K562 (cell line): ENCODE measurements around the gene RABGAP1L. TPM values are rescaled to one million over a fixed set of nuclear protein-coding genes. Genes with fewer than 3 reads are reported as not detected.
"Not testable (repeated sequence)": the region's sequence is repeated elsewhere in the genome, so short reads cannot be mapped to it uniquely, and the experiment has no call there.

Source experiments
- ATAC-seq: fragments of 200-7000 bp; cut with Tn5 transposase; 3 replicates; pipeline ENCODE4 v1.9.1; 2020; ENCODE audit warnings: moderate library complexity
- BruUV-seq: library from RNA; stranded (reverse); fragments of 400-500 nt; replicated peaks from 2 replicates; lab custom pipeline; 2021; lab: Mats Ljungman, UMichigan
- CTCF ChIA-PET: fragments of 300-600 bp; formaldehyde crosslinking; extraction: SDS; loops from one replicate; lab custom pipeline; 2021; ENCODE audit warnings: low intra/inter-chr PET ratio; lab: Yijun Ruan, JAX
- POLR2A ChIA-PET: fragments of 300-600, 350-650 bp; sonication (Branson Sonifier 250); formaldehyde crosslinking; extraction: SDS; loops from one replicate; lab custom pipeline; 2021; ENCODE audit warnings: antibody characterized with exemption, inconsistent platforms; lab: Yijun Ruan, JAX
- DNase-seq, 4 experiments: peaks; one replicate each; pipeline versions ENCODE4 v3.0.0 to v3.0.0-alpha.2; 2011 to 2018; ENCODE audit warnings: low spot score in 3 of 4, mixed read lengths in 3 of 4; ENCODE audit errors: extremely low read depth in 1 of 4
- FAIRE-seq: peaks from 2 replicates; lab custom pipeline; 2011; peaks lifted over from hg19 to GRCh38; lab: Jason Lieb, UNC
- H2AFZ ChIP-seq: 2 replicates; pipeline ENCODE4 v1.6.0; 2011; ENCODE audit warnings: low read depth, low read length, control low read depth, inconsistent platforms
- H3K27ac ChIP-seq: fragments of 200-600 bp; 3 replicates; pipeline ENCODE4 v1.8.0; 2011; ENCODE audit warnings: low read depth, mild to moderate bottlenecking, control low read depth, inconsistent platforms, low read length, moderate library complexity, mixed read lengths; ENCODE audit errors: extremely low read depth
- H3K27me3 ChIP-seq, 2 experiments: fragments of 300-600 bp in 1 of 2; 2 replicates in 1 of 2; 3 replicates in 1 of 2; pipeline versions ENCODE4 v1.6.0 to v1.8.0; 2011; ENCODE audit warnings: inconsistent platforms in 2 of 2, low read length in 2 of 2, mild to moderate bottlenecking in 1 of 2, mixed read lengths in 1 of 2, moderate library complexity in 1 of 2; ENCODE audit not compliant: control insufficient read depth in 2 of 2, insufficient read depth in 2 of 2
- H3K36me3 ChIP-seq: fragments of 300-600 bp; 3 replicates; pipeline ENCODE4 v1.8.0; 2011; ENCODE audit warnings: mild to moderate bottlenecking, low read length, inconsistent platforms; ENCODE audit not compliant: control insufficient read depth, insufficient read depth
- H3K4me1 ChIP-seq, 2 experiments: fragments of 200-600 bp in 1 of 2; replicated peaks in 1 of 2; 2 replicates in 1 of 2; 3 replicates in 1 of 2; pipeline versions ENCODE4 v1.5.1 to v1.8.0; 2011; ENCODE audit warnings: inconsistent platforms in 2 of 2, low read length in 2 of 2, mild to moderate bottlenecking in 1 of 2, mixed read lengths in 1 of 2, moderate library complexity in 1 of 2; ENCODE audit not compliant: control insufficient read depth in 2 of 2, insufficient read depth in 2 of 2
- H3K4me2 ChIP-seq: 2 replicates; pipeline ENCODE4 v1.6.1; 2011; ENCODE audit warnings: low read length, control low read depth, inconsistent platforms, mixed read lengths; ENCODE audit not compliant: insufficient read depth
- H3K4me3 ChIP-seq: fragments of 200-600 bp; sonication (generic), shearing (Covaris generic); 2 replicates; pipeline ENCODE4 v1.5.1; 2016; ENCODE audit warnings: control low read depth, inconsistent platforms
- H3K79me2 ChIP-seq: fragments of 200-600 bp; 3 replicates; pipeline ENCODE4 v1.8.0; 2011; ENCODE audit warnings: low read length, inconsistent platforms; ENCODE audit not compliant: control insufficient read depth, insufficient read depth
- H3K9ac ChIP-seq, 2 experiments: 2 replicates each; pipeline versions ENCODE4 v1.6.0 to v1.6.1; 2011; ENCODE audit warnings: low read depth in 2 of 2, low read length in 2 of 2, control low read depth in 1 of 2, inconsistent platforms in 1 of 2, mild to moderate bottlenecking in 1 of 2, mixed read lengths in 1 of 2; ENCODE audit not compliant: insufficient read depth in 1 of 2
- H3K9me1 ChIP-seq: one replicate; pipeline ENCODE4 v1.6.0; 2011; ENCODE audit warnings: inconsistent platforms, mild to moderate bottlenecking, low read length, moderate library complexity; ENCODE audit not compliant: control insufficient read depth, insufficient read depth
- H3K9me3 ChIP-seq: replicated peaks from 2 replicates; pipeline ENCODE4 v1.5.1; 2011; ENCODE audit warnings: low read depth, low read length, inconsistent platforms; ENCODE audit not compliant: control insufficient read depth, insufficient read depth
- H4K20me1 ChIP-seq: replicated peaks from 2 replicates; pipeline ENCODE4 v1.6.1; 2011; ENCODE audit warnings: low read length, inconsistent platforms, mixed read lengths; ENCODE audit not compliant: control insufficient read depth, insufficient read depth
- ARID2 ChIP-seq: fragments of 450-650 bp; IDR thresholded peaks from 2 replicates; pipeline ENCODE4 v1.6.1; 2017; ENCODE audit warnings: antibody characterized with exemption, mild to moderate bottlenecking
- CC2D1A ChIP-seq: fragments of 450-650 bp; IDR thresholded peaks from 2 replicates; pipeline ENCODE4 v1.6.1; 2017; ENCODE audit warnings: mild to moderate bottlenecking
- CTCF ChIP-seq, 3 experiments: IDR thresholded peaks in 2 of 3; conservative IDR thresholded peaks in 1 of 3; 2 replicates each; pipeline ENCODE4 v1.5.1; 2011 to 2012; ENCODE audit warnings: low read length in 3 of 3, mild to moderate bottlenecking in 3 of 3, control low read depth in 2 of 3, improper control_type of control experiment in 1 of 3, inconsistent platforms in 1 of 3, low read depth in 1 of 3, mixed read lengths in 1 of 3, moderate library complexity in 1 of 3; ENCODE audit not compliant: insufficient read depth in 2 of 3
- RAD21 ChIP-seq, 2 experiments: fragments of 250-450 bp in 1 of 2; fragments of 450-650 bp in 1 of 2; sonication (Bioruptor Pico) in 1 of 2; formaldehyde crosslinking in 1 of 2; IDR thresholded peaks in 1 of 2; conservative IDR thresholded peaks in 1 of 2; 2 replicates each; pipeline versions ENCODE4 v1.4.0 to v1.8.0; 2020 to 2022; ENCODE audit warnings: mild to moderate bottlenecking in 2 of 2, moderate library complexity in 1 of 2
- REST ChIP-seq, 2 experiments: fragments of 450-650 bp; formaldehyde crosslinking in 1 of 2; IDR thresholded peaks; 2 replicates each; pipeline versions ENCODE4 v1.4.0 to v1.6.1; 2014 to 2020; ENCODE audit warnings: mild to moderate bottlenecking in 2 of 2, borderline replicate concordance in 1 of 2, low read depth in 1 of 2
- SMC3 ChIP-seq: conservative IDR thresholded peaks from 2 replicates; pipeline ENCODE4 v1.6.1; 2011; ENCODE audit warnings: low read depth, low read length, improper control_type of control experiment; ENCODE audit not compliant: insufficient read depth
- WGBS: fragments of 100-300 bp; shearing (Covaris generic); methylation state at CpG from one replicate; pipeline ENCODE4 v1.1.6; 2016; ENCODE audit warnings: low coverage, mixed read lengths; ENCODE audit not compliant: insufficient coverage; ENCODE audit errors: missing lambda C conversion rate; 5-methylcytosine and 5-hydroxymethylcytosine counted together
- in situ Hi-C: fragments of 300-500 bp; cut with MboI; formaldehyde crosslinking; loops from 4 replicates; pipeline ENCODE4 v1.15.0; 2018; ENCODE audit warnings: inconsistent platforms, mixed read lengths
- intact Hi-C: fragments of 100-400 bp; cut with micrococcal nuclease; formaldehyde crosslinking; loops from 2 replicates; pipeline ENCODE4 v1.14.2; 2022
- polyA plus RNA-seq, 8 experiments: library from polyadenylated mRNA; depleted of rRNA in 4 of 8; stranded (reverse) in 5 of 8; unstranded in 3 of 8; fragments of >200 nt; fragmentation: Nextera tagmentation in 2 of 8; fragmentation: Illumina TruSeq in 1 of 8; extraction: Ambion mirVana in 2 of 8; extraction: Trizol in 1 of 8; gene quantifications; 2 replicates each; pipeline versions ENCODE4 v1.2.1 to v1.2.3, GENCODE V29; 2011 to 2014; ENCODE audit warnings: inconsistent platforms in 1 of 8, missing spikeins in 1 of 8
- total RNA-seq, 7 experiments: library from RNA; depleted of rRNA in 6 of 7; stranded (reverse); fragments of >200 nt in 6 of 7; fragmentation: Illumina TruSeq in 2 of 7; extraction: Trizol in 2 of 7; gene quantifications; 2 replicates each; pipeline versions ENCODE4 v1.2.1 to v1.2.3, GENCODE V29; 2011 to 2021; ENCODE audit warnings: low replicate concordance in 1 of 7

RABGAP1L gene
- total and polyA plus RNA-seq, 9 of the 15 experiments (the other 6 are each of a cell fraction or from before 2014, with no cell fraction given): 16.5 to 44.9 (median 26.7) TPM

GRCh38 chr1:174144397-174144783, 14.9 kb upstream of the RABGAP1L start:
- in situ Hi-C loops: not testable (repeated sequence)

More at GRCh38 chr1:174144397-174144783, 14.9 kb upstream of the RABGAP1L start:
- CTCF ChIA-PET; H3K36me3 ChIP-seq; H3K4me1 ChIP-seq; H3K4me3 ChIP-seq; H4K20me1 ChIP-seq; H3K79me2 ChIP-seq; H3K27ac ChIP-seq; H3K9me1 ChIP-seq; BruUV-seq; FAIRE-seq; H3K9me3 ChIP-seq; H3K27me3 ChIP-seq; TF ChIP-seq REST (CRISPR knock-in tag; IDR thresholded peaks at IDR 0.05; ENCODE audit: low read depth): not testable (repeated sequence)
- intact Hi-C loops: loop anchor here (1.0 kb wide), 1 partner anchor 73 kb away; no protein-coding TSS in a partner anchor
- Histone ChIP-seq H2AFZ (peak overlapping the region; percentile 64), H3K9ac (peak overlapping the region in 1 of 2 experiments; percentile 4; a peak in 1 of 4 replicates), H3K4me2 (peak overlapping the region; percentile 18; the same call in 1 of the 2 replicates)
- peak; percentile 63; the same call in 1 of the 2 replicates for TF ChIP-seq REST (IDR thresholded peaks at IDR 0.05; ENCODE audit: borderline replicate concordance)
- 0 out of 2 replicates have a peak, but pooled peaks have one; percentile 19 for TF ChIP-seq SMC3
- 0 out of 2 replicates have a peak, but pooled peaks have one; percentile 42 for TF ChIP-seq ARID2
- peak in 2 of 3 experiments; percentile 25 to 53; a peak in 2 of 6 replicates for TF ChIP-seq CTCF (IDR thresholded peaks at IDR 0.05 in 2 of 3, conservative IDR thresholded peaks at IDR 0.05 in 1 of 3; ENCODE audit: insufficient read depth in 2 of 3, low read depth in 1 of 3, low read length in 3 of 3)
- 0 out of 2 replicates have a peak, but pooled peaks have one; percentile 18 for TF ChIP-seq CC2D1A
- TF ChIP-seq RAD21 (CRISPR knock-in tag; conservative IDR thresholded peaks at IDR 0.05 in 1 of 2, IDR thresholded peaks at IDR 0.05 in 1 of 2): peak in 1 of 2 experiments; percentile 66; a peak in 2 of 4 replicates
- WGBS: 28% methylated on average over 3 of the region's 3 CpGs
- DNase-seq: peak in 1 of 4 experiments; percentile 41
- peak; percentile 59 for ATAC-seq
- POLR2A ChIA-PET: interaction anchor here (0.7 to 1.5 kb wide), 4 partner anchors 51 to 137 kb away, joined by 3 to 4 read pairs (median 3); no protein-coding TSS in a partner anchor
